NT2/D1 (cell line): Measurements from ENCODE around the gene OR51E1.

Experiments used
- DNase-seq: peaks from one replicate; pipeline ENCODE4 v3.0.0-alpha.2; 2011; ENCODE audit warnings: low read depth, low spot score
- H3K27me3 ChIP-seq: 2 replicates; pipeline ENCODE4 v1.6.0; 2011; ENCODE audit warnings: mild to moderate bottlenecking; ENCODE audit not compliant: insufficient read length, insufficient read depth
- H3K36me3 ChIP-seq: 2 replicates; pipeline ENCODE4 v1.6.1; 2011; ENCODE audit warnings: mild to moderate bottlenecking, low read length, mixed read lengths; ENCODE audit not compliant: insufficient read depth, insufficient read length
- H3K4me1 ChIP-seq: 2 replicates; pipeline ENCODE4 v1.5.1; 2011; ENCODE audit not compliant: insufficient read depth, insufficient read length
- H3K4me3 ChIP-seq: 2 replicates; pipeline ENCODE4 v1.5.1; 2011; ENCODE audit warnings: low read depth; ENCODE audit not compliant: insufficient read length
- H3K9ac ChIP-seq: 2 replicates; pipeline ENCODE4 v1.6.0; 2011; ENCODE audit warnings: low read depth; ENCODE audit not compliant: insufficient read length
- H3K9me3 ChIP-seq: 2 replicates; pipeline ENCODE4 v1.5.1; 2011; ENCODE audit warnings: mild to moderate bottlenecking, low read length; ENCODE audit not compliant: insufficient read depth
- SUZ12 ChIP-seq: IDR thresholded peaks from 2 replicates; pipeline ENCODE4 v1.6.1; 2011; ENCODE audit not compliant: insufficient read length, insufficient read depth; ENCODE audit errors: extremely low read depth
- YY1 ChIP-seq: IDR thresholded peaks from 2 replicates; pipeline ENCODE4 v1.6.1; 2011; ENCODE audit not compliant: insufficient read length, insufficient read depth
- ZNF274 ChIP-seq: IDR thresholded peaks from 2 replicates; pipeline ENCODE4 v1.6.1; 2011; ENCODE audit warnings: mild to moderate bottlenecking, low read depth, low read length

Gene OR51E1

DNA sequence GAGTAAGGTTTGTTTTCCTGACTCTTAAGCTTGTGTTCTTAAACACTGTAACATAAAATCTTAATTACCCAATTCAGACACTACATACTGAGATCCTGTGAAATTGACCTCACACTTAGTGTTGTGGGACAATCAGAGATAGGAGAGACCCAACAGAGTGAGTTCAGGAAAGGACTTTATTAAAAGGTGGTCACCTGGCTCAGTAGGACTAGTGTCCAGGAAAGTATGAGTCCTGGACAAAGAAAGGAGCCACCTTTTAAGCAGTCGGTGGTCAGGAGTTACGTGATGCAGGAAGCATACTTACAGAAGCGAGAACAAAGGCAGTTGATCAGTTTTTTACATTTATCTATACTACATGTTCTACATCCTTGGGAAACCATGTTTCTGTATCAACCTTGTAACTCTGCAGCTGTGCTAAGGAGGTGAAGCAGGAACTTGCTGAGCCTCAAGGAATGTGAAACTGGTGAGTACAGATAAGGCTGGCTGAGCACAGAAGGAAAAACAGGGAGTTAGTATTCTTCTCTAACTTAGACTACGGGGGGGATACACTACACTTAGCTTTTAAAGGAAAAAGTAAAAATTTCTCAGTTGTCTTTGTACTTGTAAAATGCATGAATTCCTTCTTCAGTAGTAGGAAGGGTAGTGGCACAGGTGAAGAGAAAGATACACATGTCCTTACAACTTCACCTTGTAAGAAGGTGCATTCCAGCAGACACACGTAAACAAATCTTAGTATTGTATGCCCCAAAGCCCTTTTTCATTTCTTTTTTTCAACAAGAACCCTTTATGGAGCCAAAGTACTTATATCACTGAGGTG, 15.1 kb downstream of the OR51E1 start:
- no peak overlapping the region for H3K9ac ChIP-seq
- no peak for TF ChIP-seq SUZ12
- no peak for TF ChIP-seq YY1
- TF ChIP-seq ZNF274, result no peak
- H3K4me3 ChIP-seq, result no peak overlapping the region
- H3K4me1 ChIP-seq, result no peaks in the 10 kb centered on the region
- no peaks in the 10 kb centered on the region for H3K36me3 ChIP-seq
- H3K9me3 ChIP-seq, result no peaks in the 10 kb centered on the region
- no peak for DNase-seq
- no peaks in the 10 kb centered on the region for H3K27me3 ChIP-seq

DNA sequence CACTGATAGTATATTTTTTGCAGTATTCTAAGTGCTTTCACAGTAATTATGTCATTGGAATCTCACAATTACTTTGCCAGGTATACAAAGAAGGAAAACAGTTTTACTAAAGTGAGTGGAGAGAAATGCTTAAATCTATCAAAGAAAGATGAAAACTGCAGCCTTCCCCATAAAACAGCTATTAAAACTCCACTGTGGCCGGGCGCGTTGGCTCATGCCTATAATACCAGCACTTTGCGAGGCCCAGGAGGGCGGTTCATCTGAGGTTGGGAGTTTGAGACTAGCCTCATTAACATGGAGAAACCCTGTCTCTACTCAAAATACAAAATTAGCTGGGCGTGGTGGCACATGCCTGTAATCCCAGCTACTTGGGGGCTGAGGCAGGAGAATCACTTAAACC, 19.1 kb downstream of the OR51E1 start:
- no peaks in the 10 kb centered on the region for H3K36me3 ChIP-seq
- TF ChIP-seq SUZ12 (no peak), ZNF274 (no peak), YY1 (no peak)
- H3K4me3 ChIP-seq, result no peak overlapping the region
- H3K9me3 ChIP-seq, result no peaks in the 10 kb centered on the region
- no peaks in the 10 kb centered on the region for H3K27me3 ChIP-seq
- no peak overlapping the region for H3K9ac ChIP-seq
- DNase-seq, result no peak
- no peaks in the 10 kb centered on the region for H3K4me1 ChIP-seq

DNA sequence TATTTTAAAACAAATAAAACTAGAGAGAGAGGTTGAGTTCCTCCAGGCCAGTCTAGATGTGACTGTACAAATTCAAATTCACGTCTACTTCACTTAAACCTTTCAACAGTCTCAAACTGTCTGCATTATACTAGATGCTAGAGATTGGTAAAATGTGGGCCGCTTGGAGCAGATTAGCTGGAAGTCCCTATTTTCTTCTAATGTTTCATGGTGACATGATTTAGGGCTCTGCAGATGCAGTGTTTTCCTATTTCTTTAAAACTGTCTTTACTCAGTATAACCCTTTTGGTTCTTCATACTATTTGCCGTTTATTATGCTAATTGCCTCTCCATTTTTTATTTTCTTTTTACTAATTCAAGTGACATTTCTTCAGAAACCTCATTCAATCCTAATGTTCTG, 20.4 kb downstream of the OR51E1 start:
- Histone ChIP-seq H3K4me3 (no peak overlapping the region), H3K27me3 (no peaks in the 10 kb centered on the region), H3K9me3 (no peaks in the 10 kb centered on the region), H3K9ac (no peak overlapping the region), H3K36me3 (no peaks in the 10 kb centered on the region), H3K4me1 (no peaks in the 10 kb centered on the region)
- no peak for DNase-seq
- no peak for TF ChIP-seq YY1

DNA sequence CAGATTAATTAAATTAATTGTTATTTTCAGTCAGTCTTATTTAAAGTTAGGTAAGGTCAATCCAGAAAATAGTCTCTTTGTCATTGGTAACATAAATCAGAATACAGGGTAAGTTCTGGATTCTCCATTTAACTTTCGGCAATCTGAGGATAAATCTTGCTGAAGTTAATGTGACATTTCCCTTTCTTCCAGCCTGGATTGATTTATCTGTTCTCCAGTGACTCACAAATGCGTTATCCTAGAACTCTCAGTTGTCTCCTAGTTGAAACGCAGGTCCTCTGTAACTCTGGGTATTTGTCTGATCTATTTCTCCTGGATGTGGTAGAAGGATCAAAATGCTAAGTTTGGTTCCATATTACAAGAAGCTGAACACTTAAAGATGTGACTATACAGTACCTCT, 21.0 kb downstream of the OR51E1 start:
- no peak for DNase-seq
- TF ChIP-seq ZNF274, result no peak
- TF ChIP-seq SUZ12, result no peak
- TF ChIP-seq YY1, result no peak

DNA sequence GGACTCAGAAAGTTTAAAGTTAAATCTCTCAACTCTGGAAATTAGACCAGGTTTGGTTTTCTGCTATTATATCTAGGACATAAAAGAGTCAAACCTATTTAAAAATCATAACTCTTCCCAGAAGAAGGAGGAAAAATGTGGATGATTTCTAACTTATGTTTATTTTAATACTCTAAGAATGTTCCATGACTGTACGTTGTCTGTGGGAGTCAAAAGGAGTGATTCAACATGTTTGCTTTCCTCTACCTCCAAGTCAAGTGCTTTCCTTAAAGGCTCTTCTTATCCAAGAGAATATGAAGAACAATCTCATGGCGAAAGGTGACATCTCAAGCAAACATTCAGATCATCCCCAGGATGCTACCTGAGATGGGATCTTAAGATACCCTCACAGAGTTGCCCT, 21.6 kb downstream of the OR51E1 start:
- Histone ChIP-seq H3K9me3 (no peaks in the 10 kb centered on the region), H3K4me1 (no peaks in the 10 kb centered on the region), H3K4me3 (no peak overlapping the region), H3K27me3 (no peaks in the 10 kb centered on the region), H3K9ac (no peak overlapping the region), H3K36me3 (no peaks in the 10 kb centered on the region)
- DNase-seq, result no peak
- TF ChIP-seq YY1 (no peak), ZNF274 (no peak), SUZ12 (no peak)

More for the DNA sequence above, 21.0 kb downstream of the OR51E1 start:
- no peaks in the 10 kb centered on the region for H3K9me3 ChIP-seq
- H3K36me3 ChIP-seq, result no peaks in the 10 kb centered on the region
- H3K27me3 ChIP-seq, result no peaks in the 10 kb centered on the region
- no peak overlapping the region for H3K9ac ChIP-seq
- no peak overlapping the region for H3K4me3 ChIP-seq
- H3K4me1 ChIP-seq, result no peaks in the 10 kb centered on the region

DNA sequence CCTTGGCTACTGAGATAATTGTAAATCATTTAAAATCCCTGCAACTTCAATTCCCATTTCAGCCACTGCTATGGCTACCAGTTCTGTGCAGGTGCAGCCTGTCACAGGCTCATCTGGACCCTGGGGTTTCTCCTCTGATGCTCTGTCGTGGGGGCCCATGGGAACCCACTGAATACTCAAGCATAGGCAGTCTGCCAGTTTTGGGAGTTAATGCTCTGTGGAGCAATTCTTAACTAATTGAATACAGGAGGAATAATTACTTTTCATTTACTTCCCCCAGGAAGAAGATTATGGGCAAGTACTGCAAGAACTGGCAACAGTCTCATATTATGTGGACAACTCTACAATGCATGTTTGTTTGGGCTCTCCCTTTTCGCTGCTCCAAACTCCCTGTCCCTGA, 28.0 kb downstream of the OR51E1 start:
- Histone ChIP-seq H3K36me3 (no peaks in the 10 kb centered on the region), H3K9me3 (no peaks in the 10 kb centered on the region), H3K27me3 (no peaks in the 10 kb centered on the region), H3K9ac (no peak overlapping the region), H3K4me3 (no peak overlapping the region), H3K4me1 (no peaks in the 10 kb centered on the region)
- DNase-seq, result no peak
- TF ChIP-seq ZNF274 (no peak), YY1 (no peak), SUZ12 (no peak)

DNA sequence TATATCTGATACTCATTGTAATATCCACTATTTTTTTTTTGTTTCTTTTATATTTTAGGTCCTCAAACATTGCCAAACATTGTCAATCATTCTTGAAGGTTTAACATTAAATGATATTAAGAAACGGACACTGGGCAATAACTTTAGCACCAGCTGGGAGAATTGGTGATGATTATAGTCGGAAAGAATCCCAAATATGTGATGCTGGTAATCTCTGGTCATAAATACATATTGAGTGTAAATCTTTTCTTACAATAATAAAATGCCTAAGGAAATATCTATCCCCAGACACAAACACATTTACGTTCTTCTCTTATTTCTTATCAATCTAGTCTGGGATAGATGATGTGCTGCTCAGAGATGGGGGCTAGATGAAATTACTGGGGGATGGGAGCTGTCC, 28.7 kb downstream of the OR51E1 start:
- no peak for DNase-seq
- TF ChIP-seq SUZ12 (no peak), YY1 (no peak), ZNF274 (no peak)

DNA sequence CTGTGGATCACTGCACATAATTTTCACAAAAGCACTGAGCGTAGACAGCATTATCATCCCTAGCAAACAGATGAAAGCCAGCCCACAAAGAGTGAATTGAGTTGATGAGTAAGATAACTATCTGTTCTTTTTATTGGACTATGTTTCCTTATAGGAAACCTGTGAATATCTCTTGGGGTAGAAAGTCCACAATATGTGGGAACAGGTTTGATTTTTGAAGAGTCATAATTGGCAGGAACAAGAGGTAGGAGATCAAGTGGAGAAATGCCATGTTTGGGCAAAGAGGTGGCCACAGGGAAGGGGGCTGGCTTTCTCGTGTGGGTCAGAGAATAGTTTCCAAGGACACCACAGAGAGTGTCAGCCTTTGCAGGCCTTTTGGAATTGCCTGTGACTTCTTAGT, 30.0 kb downstream of the OR51E1 start:
- H3K36me3 ChIP-seq, result no peaks in the 10 kb centered on the region
- no peak overlapping the region for H3K9ac ChIP-seq
- no peak for TF ChIP-seq SUZ12
- TF ChIP-seq ZNF274, result no peak
- no peaks in the 10 kb centered on the region for H3K9me3 ChIP-seq
- no peak for DNase-seq
- H3K27me3 ChIP-seq, result no peaks in the 10 kb centered on the region
- H3K4me3 ChIP-seq, result no peak overlapping the region
- H3K4me1 ChIP-seq, result no peaks in the 10 kb centered on the region

More for the DNA sequence above, 28.7 kb downstream of the OR51E1 start:
- Histone ChIP-seq H3K4me3 (no peak overlapping the region), H3K4me1 (no peaks in the 10 kb centered on the region), H3K9me3 (no peaks in the 10 kb centered on the region), H3K36me3 (no peaks in the 10 kb centered on the region), H3K9ac (no peak overlapping the region), H3K27me3 (no peaks in the 10 kb centered on the region)
